HG02763 (cell line): ENCODE data around the gene PRDM7.
"Not testable (repeated sequence)": the region's sequence is repeated elsewhere in the genome, so short reads cannot be mapped to it uniquely, and the experiment has no call there.

Experiments used
- ATAC-seq: cut with Tn5 transposase; IDR thresholded peaks from one replicate; pipeline ENCODE4 v1.9.1; 2021; ENCODE audit warnings: mild to moderate bottlenecking, moderate library complexity; ENCODE audit not compliant: unreplicated experiment

Gene PRDM7

DNA sequence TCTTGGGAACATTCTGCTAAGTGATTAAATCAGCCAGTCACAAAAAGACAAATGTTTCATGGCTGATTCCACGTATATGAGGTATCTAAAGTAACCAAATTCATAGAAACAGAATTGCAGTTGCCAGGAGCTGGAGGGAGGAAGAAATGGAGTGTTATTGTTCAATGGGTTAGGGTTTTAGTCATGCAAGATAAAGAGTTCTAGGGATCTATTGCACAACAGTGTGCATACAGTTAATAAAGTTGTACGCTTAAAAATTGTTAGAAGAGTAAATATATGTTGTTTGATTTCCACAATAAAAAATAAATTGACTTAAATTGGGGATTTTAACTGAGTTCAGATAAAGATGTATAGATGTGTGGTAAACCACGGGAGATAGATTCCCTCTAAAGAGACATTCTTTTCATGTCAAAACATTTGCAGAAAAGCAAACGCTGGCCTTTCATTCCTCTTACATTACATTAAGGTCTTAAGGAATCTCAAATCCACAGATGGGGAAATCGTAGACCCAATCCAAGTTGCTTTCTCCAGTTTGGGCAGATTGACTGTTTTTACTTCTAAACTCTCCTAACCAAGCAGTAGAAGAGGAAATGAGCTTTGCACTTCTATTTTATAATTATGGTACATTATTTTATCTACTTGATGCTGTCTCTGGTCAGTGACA is 4.6 kb downstream of the PRDM7 start:
- ATAC-seq, result no peak

DNA sequence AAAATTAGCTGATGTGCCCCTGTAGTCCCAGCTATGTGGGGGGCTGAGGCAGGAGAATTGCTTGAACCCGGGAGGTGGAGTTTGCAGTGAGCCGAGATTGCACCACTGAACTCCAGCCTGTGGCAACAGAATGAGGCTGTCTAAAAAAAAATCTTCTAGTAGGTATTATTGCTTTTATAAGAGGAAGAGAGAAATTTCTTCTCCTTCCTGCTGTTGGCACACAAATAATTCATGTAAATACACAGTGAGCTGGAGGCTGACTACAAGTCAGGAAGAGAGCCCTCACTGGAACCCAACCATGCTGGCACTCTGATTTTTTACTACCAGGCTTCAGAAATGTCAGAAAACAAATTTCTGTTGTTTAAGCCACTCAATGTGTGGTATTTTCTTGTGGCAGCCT is 6.7 kb downstream of the PRDM7 start:
- ATAC-seq, result no peak

DNA sequence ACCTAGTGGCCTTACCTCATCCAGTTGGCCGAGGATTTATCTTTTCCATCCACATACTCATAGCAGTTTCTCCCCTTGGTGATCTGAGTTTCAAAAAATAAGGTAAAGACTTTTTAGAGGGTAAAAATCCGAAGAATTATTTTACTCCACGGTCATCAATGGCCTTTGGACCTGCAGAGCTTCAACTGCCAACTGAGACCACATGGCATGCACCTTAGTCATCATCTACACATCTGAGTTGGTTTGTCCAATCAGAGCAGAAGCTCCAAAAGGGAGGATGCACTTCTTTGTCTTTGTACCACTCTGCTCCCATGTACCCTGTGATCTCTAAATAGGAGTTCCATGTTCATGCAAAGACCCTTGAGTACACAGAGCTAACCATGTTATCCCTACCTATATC is 15.7 kb downstream of the PRDM7 start:
- ATAC-seq, result no peak

DNA sequence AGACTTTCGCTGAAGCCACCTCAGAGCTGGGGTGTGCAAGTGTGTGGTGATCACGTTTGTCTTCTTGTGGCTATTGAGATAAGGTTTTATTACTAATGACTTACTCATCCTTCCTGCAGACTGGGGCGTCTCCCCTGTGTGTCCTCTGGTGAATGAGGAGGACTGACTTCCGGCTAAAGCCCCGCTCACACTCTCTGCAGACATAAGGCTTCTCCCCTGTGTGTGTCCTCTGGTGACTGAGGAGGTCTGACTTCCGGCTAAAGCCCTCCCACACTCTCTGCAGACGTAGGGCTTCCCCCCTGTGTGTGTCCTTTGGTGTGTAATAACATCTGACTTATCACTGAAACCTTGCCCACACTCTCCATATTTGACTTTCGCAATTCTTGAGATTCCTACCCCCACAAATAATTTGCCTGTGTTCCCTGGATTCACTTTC is 19.4 kb downstream of the PRDM7 start:
- ATAC-seq, result no peak

DNA sequence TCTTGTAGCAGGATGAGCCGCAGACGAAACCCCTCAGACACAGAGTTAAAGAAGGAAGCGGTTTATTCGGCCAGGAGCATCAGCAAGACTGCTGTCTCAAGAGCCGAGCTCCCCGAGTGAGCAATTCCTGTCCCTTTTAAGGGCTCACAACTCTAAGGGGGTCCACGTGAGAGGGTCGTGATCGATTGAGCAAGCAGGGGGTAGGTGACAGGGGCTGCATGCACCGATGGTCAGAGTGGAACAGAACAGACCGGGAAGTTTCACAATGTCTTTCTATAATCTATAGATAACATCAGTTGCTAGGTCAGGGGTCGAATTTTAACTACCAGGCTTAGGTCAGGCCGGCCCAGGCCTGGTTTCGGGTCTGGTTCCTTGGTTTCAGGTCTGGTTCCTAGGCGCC is 20.6 kb downstream of the PRDM7 start:
- not testable (repeated sequence) for ATAC-seq

DNA sequence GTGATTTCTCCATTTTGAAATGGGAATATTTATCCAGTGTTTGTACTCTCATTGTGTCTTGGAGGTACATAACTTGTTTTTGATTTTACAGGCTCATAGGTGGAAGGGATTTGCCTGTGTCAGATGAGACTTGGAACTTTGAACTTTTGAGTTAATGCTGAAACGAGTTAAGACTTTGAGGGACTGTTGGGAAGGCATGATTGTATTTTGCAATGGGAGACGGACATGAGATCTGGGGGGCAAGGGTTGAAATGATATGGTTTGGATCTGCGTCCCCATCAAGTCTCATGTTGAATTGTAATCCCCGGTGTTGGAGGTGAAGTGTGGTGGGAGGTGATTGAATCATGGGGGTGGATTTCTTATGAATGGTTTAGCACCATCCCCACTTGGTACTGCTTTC is 21.8 kb downstream of the PRDM7 start:
- no peak for ATAC-seq

GRCh38 chr16:90054554-90054953 is 22.6 kb downstream of the PRDM7 start:
- no peak for ATAC-seq

DNA sequence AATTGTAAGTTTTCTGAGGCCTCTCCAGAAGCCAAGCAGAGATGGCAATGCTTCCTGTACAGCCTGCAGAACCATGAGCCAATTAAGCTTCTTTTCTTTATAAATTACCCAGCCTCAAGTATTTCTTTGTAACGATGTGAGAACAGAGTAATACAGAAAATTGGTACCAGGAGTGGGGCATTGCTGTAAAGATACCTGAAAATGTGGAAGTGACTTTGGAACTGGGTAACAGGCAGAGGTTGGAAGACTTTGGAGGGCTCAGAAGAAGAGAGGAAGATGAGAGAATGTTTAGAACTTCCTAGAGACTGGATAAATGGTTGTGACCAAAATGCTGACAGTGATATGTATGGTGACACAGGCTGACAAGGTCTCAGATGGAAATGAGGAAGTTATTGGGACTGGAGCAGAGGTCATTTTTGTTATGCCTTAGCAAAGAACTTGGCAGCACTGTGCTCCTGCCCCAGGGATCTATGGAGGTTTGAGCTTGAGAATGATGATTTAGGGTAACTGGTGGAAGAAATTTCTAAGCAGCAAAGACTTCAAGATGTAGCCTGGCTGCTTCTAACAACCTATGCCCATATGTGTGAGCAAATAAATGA is 23.1 kb downstream of the PRDM7 start:
- no peak for ATAC-seq

GRCh38 chr16:90050969-90051368 is 26.2 kb downstream of the PRDM7 start:
- no peak for ATAC-seq

- no peak for ATAC-seq
These were observed 28.3 kb downstream of the PRDM7 start for GRCh38 chr16:90048737-90049330.

DNA sequence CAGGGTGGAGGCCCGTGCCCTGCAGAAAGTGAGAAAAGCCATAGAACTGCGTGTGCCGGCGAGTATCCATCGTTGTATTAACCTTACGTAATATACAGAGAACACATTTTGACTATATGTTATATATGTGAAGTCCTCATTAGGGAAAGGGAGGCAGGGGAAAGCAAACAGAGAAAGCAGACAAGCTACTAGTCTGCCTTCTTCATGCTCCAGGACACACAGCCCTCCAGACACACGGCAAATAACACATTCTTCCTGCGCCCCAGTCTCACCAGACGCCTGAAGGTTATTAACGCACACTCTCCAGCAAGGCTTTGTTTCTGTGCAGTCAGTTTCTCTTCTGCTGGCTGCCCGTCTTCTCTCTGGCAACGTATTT is 28.8 kb downstream of the PRDM7 start:
- no peak for ATAC-seq

DNA sequence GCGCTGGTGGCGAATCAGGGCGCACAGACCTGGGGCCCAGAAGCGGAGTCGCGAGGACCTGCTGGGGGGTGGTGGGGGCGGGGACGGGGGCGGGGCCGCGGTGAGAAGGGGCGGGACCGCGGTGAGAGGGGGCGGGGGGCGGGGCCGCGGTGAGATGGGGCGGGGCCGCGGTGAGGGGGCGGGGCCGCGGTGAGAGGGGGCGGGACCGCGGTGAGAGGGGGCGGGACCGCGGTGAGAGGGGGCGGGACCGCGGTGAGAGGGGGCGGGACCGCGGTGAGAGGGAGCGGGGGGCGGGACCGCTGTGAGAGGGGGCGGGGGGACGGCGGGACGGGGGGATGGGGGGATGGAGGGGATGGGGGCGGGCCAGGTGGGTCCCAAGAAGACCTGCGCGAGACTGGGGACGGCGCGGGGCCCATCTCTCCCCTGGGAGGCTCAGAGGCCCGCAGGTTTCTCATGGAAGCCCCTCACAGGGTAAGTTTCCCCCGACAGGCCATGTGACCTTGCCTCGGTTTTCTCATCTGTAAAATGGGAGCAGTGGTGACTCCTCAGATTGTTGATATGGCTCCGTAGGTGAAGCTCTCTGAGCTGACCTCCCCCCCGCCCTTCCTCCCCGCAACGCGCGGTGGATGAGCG is 29.3 kb downstream of the PRDM7 start:
- no peak for ATAC-seq

- ATAC-seq, result no peak
These were observed 30.0 kb downstream of the PRDM7 start for GRCh38 chr16:90046971-90047713.

DNA sequence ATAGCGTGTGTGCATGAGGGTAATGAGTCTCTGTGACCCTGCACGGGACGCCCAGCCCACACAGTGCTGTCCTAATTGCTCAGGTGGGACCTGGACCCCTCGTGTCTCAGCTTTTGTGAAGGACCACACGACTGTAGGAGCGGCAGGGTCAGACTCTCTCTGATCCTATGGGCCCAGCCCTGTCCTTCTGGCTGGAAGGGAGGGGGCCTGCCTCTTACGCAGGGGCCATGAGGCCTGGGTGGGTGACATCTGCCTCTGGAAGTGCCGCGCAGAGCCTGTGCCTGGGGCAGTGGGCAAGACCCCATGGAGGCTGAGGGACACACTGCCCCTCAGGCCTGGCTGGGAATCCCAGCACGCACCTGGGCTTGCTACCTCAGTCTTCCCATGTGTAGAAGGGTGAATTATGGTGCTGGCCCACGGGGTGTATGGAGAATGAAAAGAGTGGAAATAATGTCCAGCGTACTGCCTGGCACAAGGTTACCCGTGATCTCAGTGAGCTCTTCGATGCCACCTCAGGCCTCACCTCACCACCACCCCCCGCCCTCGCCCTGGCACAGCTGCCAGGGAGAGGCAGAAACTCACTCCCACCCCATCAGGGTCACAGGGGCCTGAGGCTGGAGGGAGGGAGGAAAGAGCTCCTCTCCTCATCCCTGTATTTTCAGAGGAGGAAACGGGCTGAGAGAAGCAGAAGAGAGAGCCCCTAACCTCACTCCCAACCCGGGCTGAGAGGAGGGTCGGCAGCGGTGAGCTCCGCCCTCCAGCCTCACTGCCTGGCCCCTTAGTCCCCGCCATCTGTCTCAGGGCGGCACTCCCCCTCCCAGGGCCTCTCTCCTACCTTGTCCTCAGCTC is 30.8 kb downstream of the PRDM7 start:
- ATAC-seq, result no peak

GRCh38 chr16:90044111-90044551 is 33.0 kb downstream of the PRDM7 start:
- no peak for ATAC-seq

DNA sequence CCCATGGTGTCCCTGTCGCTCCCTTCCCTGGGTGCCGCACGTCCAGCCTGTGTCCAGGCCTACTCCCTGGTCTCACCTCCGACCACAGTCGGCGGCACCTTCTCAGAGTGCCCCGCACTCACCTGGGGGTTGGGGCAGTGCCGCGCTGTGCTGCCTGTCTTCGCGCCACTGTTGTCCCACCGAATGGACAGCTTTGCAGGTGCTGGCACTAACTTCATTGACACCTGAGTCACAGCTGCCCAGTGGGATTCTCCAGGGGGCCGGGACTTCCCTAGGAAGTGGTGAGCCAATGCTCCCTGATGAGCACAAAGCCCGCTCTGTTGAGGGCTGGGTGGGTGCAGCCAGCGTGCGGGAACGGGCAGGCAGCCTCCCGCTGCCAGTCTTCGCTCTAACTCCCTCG is 33.6 kb downstream of the PRDM7 start:
- ATAC-seq, result no peak

- ATAC-seq, result no peak
These were observed 34.1 kb downstream of the PRDM7 start for GRCh38 chr16:90042946-90043514.

DNA sequence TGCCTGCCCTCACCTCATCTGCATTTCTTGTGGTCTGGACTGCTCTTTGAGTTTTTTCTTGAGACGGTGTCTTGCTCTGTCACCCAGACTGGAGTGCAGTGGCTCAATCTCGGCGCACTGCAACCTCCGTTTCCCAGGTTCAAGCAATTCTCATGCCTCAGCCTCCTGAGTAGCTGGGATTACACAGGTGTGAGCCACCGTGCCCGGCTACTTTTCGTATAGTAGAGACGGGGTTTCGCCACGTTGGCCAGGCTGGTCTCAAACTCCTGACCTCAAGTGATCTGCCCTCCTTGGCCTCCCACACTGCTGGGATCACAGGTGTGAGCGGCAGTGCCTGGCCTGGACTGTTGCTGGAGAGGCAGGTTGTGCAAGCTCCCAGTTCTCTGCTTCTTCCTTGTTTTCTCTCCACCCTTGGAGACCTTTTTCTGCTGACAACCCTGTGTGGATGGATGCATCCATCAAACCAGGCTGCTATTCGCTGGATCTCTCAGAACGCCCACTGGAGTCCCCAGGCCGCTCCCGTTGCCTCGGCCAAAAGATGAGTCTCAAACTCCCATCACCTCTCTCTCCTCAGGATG is 35.1 kb downstream of the PRDM7 start:
- no peak for ATAC-seq

DNA sequence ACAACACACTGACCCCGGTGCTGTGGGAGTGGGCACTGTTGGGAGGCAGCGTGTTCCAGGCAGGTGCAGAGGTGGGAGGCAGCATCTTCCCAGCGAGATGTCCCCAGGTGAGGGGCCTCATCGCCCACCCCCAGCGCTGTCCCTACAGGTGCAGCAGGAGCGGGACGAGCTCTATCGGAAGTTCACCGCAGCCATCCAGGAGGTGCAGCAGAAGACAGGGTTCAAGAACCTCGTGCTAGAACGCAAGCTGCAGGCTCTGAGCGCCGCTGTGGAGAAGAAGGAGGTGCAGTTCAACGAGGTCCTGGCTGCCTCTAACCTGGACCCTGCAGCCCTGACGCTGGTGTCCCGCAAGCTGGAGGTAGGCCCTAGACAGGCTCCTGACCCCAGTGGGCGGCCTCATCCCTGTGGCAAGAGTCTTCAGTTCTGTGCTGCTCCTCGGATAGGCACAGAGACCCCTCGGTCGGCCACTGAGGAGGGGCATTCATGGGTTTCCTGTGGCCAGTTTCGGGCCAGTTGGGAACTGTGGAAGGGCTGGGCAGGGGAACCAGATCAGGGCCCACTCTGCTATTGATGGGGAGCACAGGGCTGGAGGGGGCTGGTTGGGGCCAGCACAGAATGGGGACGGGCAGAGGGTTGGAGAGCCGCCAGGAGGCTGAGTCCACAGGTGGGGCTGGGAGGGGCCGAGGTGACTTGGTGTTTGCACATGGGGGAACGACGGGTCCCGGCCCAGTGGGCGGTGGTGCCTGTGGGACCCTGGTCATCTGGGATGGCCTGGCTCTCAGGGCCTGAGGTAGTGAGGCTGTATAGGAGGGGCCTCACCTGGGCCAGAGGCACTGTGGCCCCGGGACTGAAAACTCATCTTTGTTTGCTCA is 36.7 kb downstream of the PRDM7 start:
- no peak for ATAC-seq
